ENCODE measurements around the gene CSTF1.

The CSTF1 gene

DNA sequence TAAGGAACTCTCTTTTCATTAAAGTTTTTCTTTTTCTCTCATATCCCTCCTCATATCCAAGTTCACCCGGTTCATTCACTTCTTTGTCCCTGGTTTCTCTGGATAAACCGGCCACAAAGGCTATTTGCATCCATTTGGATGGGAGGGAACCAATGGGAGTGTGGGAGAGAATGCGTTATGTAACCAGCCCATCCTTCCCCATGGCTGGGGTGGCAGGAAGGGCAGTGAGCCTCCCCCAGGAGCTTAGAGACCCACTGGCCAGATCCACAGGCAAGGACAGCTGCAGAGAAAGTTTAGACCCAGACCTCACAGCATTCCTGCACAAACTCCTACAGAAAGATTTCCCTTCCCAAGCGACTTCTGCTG is 30.4 kb downstream of the CSTF1 start:
- H3K27me3 ChIP-seq (replicated peaks; ENCODE audit: control insufficient read depth, insufficient read depth, low read length): no peaks in the 10 kb centered on the region
- DNase-seq (ENCODE audit: extremely low read depth, insufficient read length): no peak
- TF ChIP-seq, protein P1, sequence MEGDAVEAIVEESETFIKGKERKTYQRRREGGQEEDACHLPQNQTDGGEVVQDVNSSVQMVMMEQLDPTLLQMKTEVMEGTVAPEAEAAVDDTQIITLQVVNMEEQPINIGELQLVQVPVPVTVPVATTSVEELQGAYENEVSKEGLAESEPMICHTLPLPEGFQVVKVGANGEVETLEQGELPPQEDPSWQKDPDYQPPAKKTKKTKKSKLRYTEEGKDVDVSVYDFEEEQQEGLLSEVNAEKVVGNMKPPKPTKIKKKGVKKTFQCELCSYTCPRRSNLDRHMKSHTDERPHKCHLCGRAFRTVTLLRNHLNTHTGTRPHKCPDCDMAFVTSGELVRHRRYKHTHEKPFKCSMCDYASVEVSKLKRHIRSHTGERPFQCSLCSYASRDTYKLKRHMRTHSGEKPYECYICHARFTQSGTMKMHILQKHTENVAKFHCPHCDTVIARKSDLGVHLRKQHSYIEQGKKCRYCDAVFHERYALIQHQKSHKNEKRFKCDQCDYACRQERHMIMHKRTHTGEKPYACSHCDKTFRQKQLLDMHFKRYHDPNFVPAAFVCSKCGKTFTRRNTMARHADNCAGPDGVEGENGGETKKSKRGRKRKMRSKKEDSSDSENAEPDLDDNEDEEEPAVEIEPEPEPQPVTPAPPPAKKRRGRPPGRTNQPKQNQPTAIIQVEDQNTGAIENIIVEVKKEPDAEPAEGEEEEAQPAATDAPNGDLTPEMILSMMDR (IDR thresholded peaks at IDR 0.05; ENCODE audit: insufficient read depth, low read length, poor library complexity, severe bottlenecking): no peak
- H3K4me3 ChIP-seq (replicated peaks; ENCODE audit: low read depth, low read length): no peak overlapping the region
- H3K36me3 ChIP-seq (ENCODE audit: control insufficient read depth, insufficient read depth, low read length): no peaks in the 10 kb centered on the region

DNA sequence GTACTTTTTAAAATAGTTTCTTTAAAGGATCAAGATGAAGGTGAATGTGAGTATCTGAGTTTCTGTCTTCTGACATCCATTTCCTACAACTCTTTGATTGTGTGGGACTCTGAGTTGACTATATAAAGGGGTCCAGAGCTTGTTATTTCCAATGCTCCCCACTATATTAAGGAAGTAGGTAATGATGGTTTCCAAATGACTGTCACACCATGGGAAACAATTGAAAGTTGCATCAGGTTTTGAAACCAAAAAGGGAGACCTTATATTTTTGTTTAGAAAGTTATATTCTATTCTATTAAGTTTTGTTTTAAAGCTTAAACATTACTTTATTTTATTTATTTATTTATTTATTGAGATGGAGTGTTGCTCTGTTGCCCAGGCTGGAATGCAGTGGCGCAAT is 30.8 kb downstream of the CSTF1 start:
- H3K27me3 ChIP-seq (replicated peaks; ENCODE audit: control insufficient read depth, insufficient read depth, low read length): no peaks in the 10 kb centered on the region
- TF ChIP-seq, protein P1 (IDR thresholded peaks at IDR 0.05; ENCODE audit: insufficient read depth, low read length, poor library complexity, severe bottlenecking): no peak
- H3K36me3 ChIP-seq (ENCODE audit: control insufficient read depth, insufficient read depth, low read length): no peaks in the 10 kb centered on the region
- H3K4me3 ChIP-seq (replicated peaks; ENCODE audit: low read depth, low read length): no peak overlapping the region
- no peak for DNase-seq (ENCODE audit: extremely low read depth, insufficient read length)

DNA sequence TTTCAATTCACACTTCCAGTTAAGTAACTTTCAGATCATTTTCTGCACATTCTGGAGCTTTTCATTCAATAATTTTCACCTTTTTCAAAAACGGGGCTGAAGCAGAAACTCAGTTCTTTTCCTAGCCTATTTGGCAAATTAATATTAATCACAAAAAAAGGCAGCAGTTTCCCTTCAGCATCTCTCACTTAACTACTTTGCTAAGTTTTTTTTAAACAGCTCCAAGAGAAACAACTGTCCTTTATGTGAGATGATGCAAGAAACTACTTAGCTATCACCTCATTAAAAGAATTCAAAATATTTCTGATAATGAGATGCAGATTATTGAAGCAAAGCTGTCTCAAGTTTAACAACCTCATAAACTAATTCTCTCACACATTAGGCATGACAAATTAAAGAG is 31.4 kb downstream of the CSTF1 start:
- DNase-seq (ENCODE audit: extremely low read depth, insufficient read length): no peak
- H3K4me3 ChIP-seq (replicated peaks; ENCODE audit: low read depth, low read length): no peak overlapping the region
- no peaks in the 10 kb centered on the region for H3K27me3 ChIP-seq (replicated peaks; ENCODE audit: control insufficient read depth, insufficient read depth, low read length)
- H3K36me3 ChIP-seq (ENCODE audit: control insufficient read depth, insufficient read depth, low read length): no peaks in the 10 kb centered on the region
- TF ChIP-seq, protein P1 (IDR thresholded peaks at IDR 0.05; ENCODE audit: insufficient read depth, low read length, poor library complexity, severe bottlenecking): no peak

DNA sequence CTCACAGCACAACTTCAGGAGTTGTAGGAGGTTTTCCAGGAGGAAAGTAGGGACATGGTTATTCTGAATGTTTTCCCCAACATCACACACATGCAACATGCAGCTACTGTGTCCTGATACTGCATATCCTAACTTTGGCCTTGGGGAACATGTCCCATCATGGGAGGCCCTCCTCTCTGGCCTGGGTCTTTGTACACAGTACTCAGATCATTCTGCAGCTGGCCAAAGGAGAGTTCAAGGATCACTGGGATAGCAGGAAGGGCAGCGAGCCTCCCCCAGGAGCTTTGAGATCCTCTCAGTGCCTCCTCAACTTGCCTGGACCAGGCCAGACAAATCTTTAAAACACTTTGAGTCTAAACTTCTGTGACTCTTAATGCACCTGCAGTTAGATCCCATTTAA is 32.5 kb downstream of the CSTF1 start:
- H3K27me3 ChIP-seq (replicated peaks; ENCODE audit: control insufficient read depth, insufficient read depth, low read length): no peaks in the 10 kb centered on the region
- no peaks in the 10 kb centered on the region for H3K36me3 ChIP-seq (ENCODE audit: control insufficient read depth, insufficient read depth, low read length)
- no peak overlapping the region for H3K4me3 ChIP-seq (replicated peaks; ENCODE audit: low read depth, low read length)
- TF ChIP-seq, protein P1 (IDR thresholded peaks at IDR 0.05; ENCODE audit: insufficient read depth, low read length, poor library complexity, severe bottlenecking): no peak
- no peak for DNase-seq (ENCODE audit: extremely low read depth, insufficient read length)

DNA sequence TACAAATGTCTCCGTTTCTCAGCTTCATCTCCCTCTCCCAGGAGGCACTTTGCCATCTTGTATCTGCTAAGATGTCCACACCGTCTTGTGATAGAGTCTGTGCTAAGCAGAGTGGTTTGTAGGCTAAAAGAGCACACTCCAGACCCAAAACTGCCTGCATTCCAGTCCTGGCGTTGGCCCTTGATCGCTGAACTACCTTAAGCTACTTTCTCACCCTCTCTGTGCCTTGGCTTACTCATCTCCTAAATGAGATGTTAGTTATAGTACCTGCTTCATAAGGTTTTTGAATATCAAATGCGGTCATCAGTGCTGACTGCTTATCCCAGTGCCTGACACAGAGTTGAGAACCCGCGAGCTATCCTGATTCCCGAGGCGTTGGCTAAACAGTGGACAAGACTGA is 33.6 kb downstream of the CSTF1 start:
- Histone ChIP-seq H3K36me3 (ENCODE audit: control insufficient read depth, insufficient read depth, low read length) (no peaks in the 10 kb centered on the region), H3K27me3 (replicated peaks; ENCODE audit: control insufficient read depth, insufficient read depth, low read length) (no peaks in the 10 kb centered on the region), H3K4me3 (replicated peaks; ENCODE audit: low read depth, low read length) (no peak overlapping the region)
- no peak for DNase-seq (ENCODE audit: extremely low read depth, insufficient read length)
- TF ChIP-seq, protein P1 (IDR thresholded peaks at IDR 0.05; ENCODE audit: insufficient read depth, low read length, poor library complexity, severe bottlenecking): no peak

DNA sequence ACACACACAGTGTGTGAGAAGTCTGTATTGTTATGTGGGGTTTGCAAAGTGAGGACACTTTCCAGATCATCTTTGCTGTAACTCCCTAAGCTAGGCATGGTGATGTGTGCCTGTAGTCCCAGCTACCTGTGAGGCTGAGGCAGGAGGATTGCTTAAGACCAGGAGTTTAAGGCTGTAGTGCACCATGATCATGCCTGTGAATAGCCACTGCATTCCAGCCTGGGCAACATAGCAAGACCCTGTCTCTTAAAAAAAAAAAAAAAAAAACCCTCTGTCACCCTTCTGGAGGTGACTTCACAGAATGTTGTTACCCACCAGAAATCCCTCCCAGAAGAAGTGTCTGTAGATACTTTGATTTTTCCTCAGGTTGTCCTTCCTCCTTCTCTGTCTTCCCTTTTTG is 34.5 kb downstream of the CSTF1 start:
- H3K4me3 ChIP-seq (replicated peaks; ENCODE audit: low read depth, low read length): no peak overlapping the region
- TF ChIP-seq, protein P1 (IDR thresholded peaks at IDR 0.05; ENCODE audit: insufficient read depth, low read length, poor library complexity, severe bottlenecking): no peak
- no peak for DNase-seq (ENCODE audit: extremely low read depth, insufficient read length)
- no peaks in the 10 kb centered on the region for H3K27me3 ChIP-seq (replicated peaks; ENCODE audit: control insufficient read depth, insufficient read depth, low read length)
- no peaks in the 10 kb centered on the region for H3K36me3 ChIP-seq (ENCODE audit: control insufficient read depth, insufficient read depth, low read length)

Measured in GM06990 (cell line).